WTC11 (cell line): ENCODE measurements around the gene SIM2. TPM values are rescaled to one million over a fixed set of nuclear protein-coding genes. Genes with fewer than 3 reads are reported as not detected.

Experiments used
- ATAC-seq: fragments of 200-7000 bp; cut with Tn5 transposase; 2 replicates; pipeline ENCODE4 v1.10.0; 2021; ENCODE audit warnings: mild to moderate bottlenecking, moderate library complexity
- CTCF ChIA-PET: fragments of 300-600 bp; sonication (Branson Sonifier 250); formaldehyde crosslinking; loops from one replicate; lab custom pipeline; 2021; ENCODE audit warnings: antibody characterized with exemption; lab: Charles Lee
- POLR2A ChIA-PET: fragments of 350-600 bp; sonication (Branson Sonifier 250); formaldehyde crosslinking; loops from one replicate; lab custom pipeline; 2021; ENCODE audit warnings: antibody characterized with exemption; lab: Charles Lee
- DNase-seq: peaks from one replicate; pipeline ENCODE4 v3.0.0; 2021; ENCODE audit warnings: low spot score
- H3K27ac Mint-ChIP-seq: 2 replicates; pipeline ENCODE4 v1.8.0; 2021; ENCODE audit warnings: mixed read lengths
- H3K27me3 Mint-ChIP-seq: 2 replicates; pipeline ENCODE4 v1.8.0; 2021; ENCODE audit warnings: low read depth, mild to moderate bottlenecking, moderate library complexity, mixed read lengths
- H3K36me3 Mint-ChIP-seq: 2 replicates; pipeline ENCODE4 v1.8.0; 2021; ENCODE audit warnings: mixed read lengths
- H3K4me1 Mint-ChIP-seq: 2 replicates; pipeline ENCODE4 v1.8.0; 2022; ENCODE audit warnings: mixed read lengths
- H3K4me3 Mint-ChIP-seq: 2 replicates; pipeline ENCODE4 v1.8.0; 2021; ENCODE audit warnings: mild to moderate bottlenecking, moderate library complexity, mixed read lengths
- H3K9me3 Mint-ChIP-seq: 2 replicates; pipeline ENCODE4 v1.8.0; 2021; ENCODE audit warnings: mixed read lengths
- CBFB ChIP-seq: sonication (generic); formaldehyde crosslinking; IDR thresholded peaks from 2 replicates; pipeline ENCODE4 v1.8.1; 2022; ENCODE audit warnings: mild to moderate bottlenecking, low read depth, missing genetic modification reagents
- CREB1 ChIP-seq: sonication (generic); formaldehyde crosslinking; IDR thresholded peaks from 2 replicates; pipeline ENCODE4 v1.8.0; 2023; ENCODE audit warnings: mild to moderate bottlenecking, missing genetic modification reagents
- ELF4 ChIP-seq: sonication (generic); formaldehyde crosslinking; IDR thresholded peaks from 2 replicates; pipeline ENCODE4 v1.8.1; 2022; ENCODE audit warnings: low read depth, mild to moderate bottlenecking, moderate library complexity, missing genetic modification reagents
- EMX1 ChIP-seq: fragments of 250-450 bp; sonication (Bioruptor Pico); IDR thresholded peaks from 2 replicates; pipeline ENCODE4 v1.8.0; 2021; ENCODE audit warnings: mild to moderate bottlenecking
- ESRRA ChIP-seq: sonication (generic); formaldehyde crosslinking; IDR thresholded peaks from 2 replicates; pipeline ENCODE4 v1.8.1; 2022; ENCODE audit warnings: mild to moderate bottlenecking, missing genetic modification reagents, borderline replicate concordance
- GABPB1 ChIP-seq: sonication (generic); formaldehyde crosslinking; IDR thresholded peaks from 2 replicates; pipeline ENCODE4 v1.8.1; 2023; ENCODE audit warnings: mild to moderate bottlenecking, missing genetic modification reagents
- MXD4 ChIP-seq: fragments of 250-450 bp; sonication (Bioruptor Pico); IDR thresholded peaks from 2 replicates; pipeline ENCODE4 v1.8.0; 2021; ENCODE audit warnings: mild to moderate bottlenecking, moderate library complexity, borderline replicate concordance
- PRRX2 ChIP-seq: fragments of 250-450 bp; sonication (Bioruptor Pico); IDR thresholded peaks from 2 replicates; pipeline ENCODE4 v1.8.0; 2021; ENCODE audit warnings: mild to moderate bottlenecking
- SMAD3 ChIP-seq: sonication (generic); formaldehyde crosslinking; IDR thresholded peaks from 2 replicates; pipeline ENCODE4 v1.8.0; 2022; ENCODE audit warnings: missing genetic modification reagents, mild to moderate bottlenecking, borderline replicate concordance
- SMAD4 ChIP-seq: sonication (generic); formaldehyde crosslinking; IDR thresholded peaks from 2 replicates; pipeline ENCODE4 v1.8.0; 2022; ENCODE audit warnings: mild to moderate bottlenecking, missing genetic modification reagents
- SOX15 ChIP-seq: fragments of 250-450 bp; sonication (Bioruptor Pico); IDR thresholded peaks from 2 replicates; pipeline ENCODE4 v1.9.0; 2021; ENCODE audit warnings: mild to moderate bottlenecking
- TEAD4 ChIP-seq: sonication (generic); formaldehyde crosslinking; IDR thresholded peaks from 2 replicates; pipeline ENCODE4 v1.8.0; 2022; ENCODE audit warnings: mild to moderate bottlenecking, missing genetic modification reagents
- TP53 ChIP-seq: sonication (generic); formaldehyde crosslinking; IDR thresholded peaks from 2 replicates; pipeline ENCODE4 v1.8.1; 2023; ENCODE audit warnings: mild to moderate bottlenecking, missing genetic modification reagents
- ZNF138 ChIP-seq: sonication (generic); formaldehyde crosslinking; conservative IDR thresholded peaks from 2 replicates; pipeline ENCODE4 v1.8.1; 2022; ENCODE audit warnings: mild to moderate bottlenecking, moderate library complexity, missing genetic modification reagents
- ZNF232 ChIP-seq: sonication (generic); formaldehyde crosslinking; IDR thresholded peaks from 2 replicates; pipeline ENCODE4 v1.8.0; 2022; ENCODE audit warnings: mild to moderate bottlenecking, missing genetic modification reagents
- ZNF423 ChIP-seq: fragments of 250-450 bp; sonication (Bioruptor Pico); IDR thresholded peaks from 2 replicates; pipeline ENCODE4 v2.1.2; 2022; ENCODE audit warnings: mild to moderate bottlenecking, moderate library complexity
- total RNA-seq: library from RNA; stranded (reverse); gene quantifications from 3 replicates; pipeline ENCODE4 v1.2.3, GENCODE V29; 2021
- TF ChIP-seq, protein P1 (sequence below): sonication (generic); formaldehyde crosslinking; IDR thresholded peaks from 2 replicates; pipeline ENCODE4 v1.8.1; 2022; ENCODE audit warnings: low read depth, missing genetic modification reagents, borderline replicate concordance
- TF ChIP-seq, protein P2 (sequence below): sonication (generic); formaldehyde crosslinking; IDR thresholded peaks from 2 replicates; pipeline ENCODE4 v1.8.0; 2023; ENCODE audit warnings: mild to moderate bottlenecking, missing genetic modification reagents
- TF ChIP-seq, protein P3 (sequence below): fragments of 250-450 bp; sonication (Bioruptor Pico); IDR thresholded peaks from 2 replicates; pipeline ENCODE4 v1.9.0; 2021; ENCODE audit warnings: mild to moderate bottlenecking
- TF ChIP-seq, protein P4 (sequence below): fragments of 200-600 bp; IDR thresholded peaks from 2 replicates; pipeline ENCODE4 v1.8.0; 2022; ENCODE audit warnings: antibody characterized with exemption
- TF ChIP-seq, protein P5 (sequence below): sonication (generic); formaldehyde crosslinking; IDR thresholded peaks from 2 replicates; pipeline ENCODE4 v1.8.0; 2022; ENCODE audit warnings: mild to moderate bottlenecking, missing genetic modification reagents
- TF ChIP-seq, protein P6 (sequence below): sonication (generic); formaldehyde crosslinking; IDR thresholded peaks from 2 replicates; pipeline ENCODE4 v1.8.1; 2022; ENCODE audit warnings: mild to moderate bottlenecking, missing genetic modification reagents, moderate library complexity, borderline replicate concordance
- TF ChIP-seq, protein P7 (sequence below): sonication (generic); formaldehyde crosslinking; IDR thresholded peaks from 2 replicates; pipeline ENCODE4 v1.8.0; 2023; ENCODE audit warnings: missing genetic modification reagents
- TF ChIP-seq, protein P8 (sequence below): fragments of 250-450 bp; sonication (Bioruptor Pico); IDR thresholded peaks from 2 replicates; pipeline ENCODE4 v1.8.0; 2021; ENCODE audit warnings: mild to moderate bottlenecking

Gene SIM2
- total RNA-seq, 1 experiment from 2014 or later = 0.17 TPM

DNA sequence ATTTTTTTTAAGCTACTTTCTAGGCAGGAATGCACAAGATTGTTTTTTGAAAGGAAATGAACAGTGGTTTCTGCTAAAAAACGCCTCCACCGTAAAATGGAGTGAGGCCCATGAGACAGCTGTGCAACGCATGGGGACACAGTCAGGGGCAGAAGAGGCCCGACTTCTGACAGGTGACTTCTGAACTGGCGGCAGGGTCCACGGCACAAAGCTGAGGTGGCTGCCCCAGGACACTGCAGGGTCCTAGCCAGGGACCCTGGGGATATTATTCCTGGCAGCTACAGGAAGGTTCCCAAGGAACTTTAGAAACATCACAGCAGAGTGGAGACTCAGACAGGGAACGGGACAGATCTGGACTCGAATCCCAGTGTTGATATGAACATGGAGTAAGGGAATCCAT is 75.1 kb downstream of the SIM2 start:
- Mint-ChIP-seq H3K4me1 (no peaks in the 10 kb centered on the region), H3K4me3 (no peak overlapping the region), H3K9me3 (peaks cover 7% of the 10 kb centered on the region), H3K27me3 (no peaks in the 10 kb centered on the region), H3K27ac (no peak overlapping the region), H3K36me3 (no peaks in the 10 kb centered on the region)
- POLR2A ChIA-PET = no interaction called here
- ATAC-seq (no peak), DNase-seq (no peak)
- TF ChIP-seq, protein P1, sequence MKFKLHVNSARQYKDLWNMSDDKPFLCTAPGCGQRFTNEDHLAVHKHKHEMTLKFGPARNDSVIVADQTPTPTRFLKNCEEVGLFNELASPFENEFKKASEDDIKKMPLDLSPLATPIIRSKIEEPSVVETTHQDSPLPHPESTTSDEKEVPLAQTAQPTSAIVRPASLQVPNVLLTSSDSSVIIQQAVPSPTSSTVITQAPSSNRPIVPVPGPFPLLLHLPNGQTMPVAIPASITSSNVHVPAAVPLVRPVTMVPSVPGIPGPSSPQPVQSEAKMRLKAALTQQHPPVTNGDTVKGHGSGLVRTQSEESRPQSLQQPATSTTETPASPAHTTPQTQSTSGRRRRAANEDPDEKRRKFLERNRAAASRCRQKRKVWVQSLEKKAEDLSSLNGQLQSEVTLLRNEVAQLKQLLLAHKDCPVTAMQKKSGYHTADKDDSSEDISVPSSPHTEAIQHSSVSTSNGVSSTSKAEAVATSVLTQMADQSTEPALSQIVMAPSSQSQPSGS (CRISPR knock-in tag) = no peak
- TF ChIP-seq MXD4 (CRISPR knock-in tag) (no peak), CBFB (CRISPR knock-in tag) (no peak), PRRX2 (CRISPR knock-in tag) (no peak), GABPB1 (CRISPR knock-in tag) (no peak), SOX15 (CRISPR knock-in tag) (no peak)
- TF ChIP-seq, protein P2, sequence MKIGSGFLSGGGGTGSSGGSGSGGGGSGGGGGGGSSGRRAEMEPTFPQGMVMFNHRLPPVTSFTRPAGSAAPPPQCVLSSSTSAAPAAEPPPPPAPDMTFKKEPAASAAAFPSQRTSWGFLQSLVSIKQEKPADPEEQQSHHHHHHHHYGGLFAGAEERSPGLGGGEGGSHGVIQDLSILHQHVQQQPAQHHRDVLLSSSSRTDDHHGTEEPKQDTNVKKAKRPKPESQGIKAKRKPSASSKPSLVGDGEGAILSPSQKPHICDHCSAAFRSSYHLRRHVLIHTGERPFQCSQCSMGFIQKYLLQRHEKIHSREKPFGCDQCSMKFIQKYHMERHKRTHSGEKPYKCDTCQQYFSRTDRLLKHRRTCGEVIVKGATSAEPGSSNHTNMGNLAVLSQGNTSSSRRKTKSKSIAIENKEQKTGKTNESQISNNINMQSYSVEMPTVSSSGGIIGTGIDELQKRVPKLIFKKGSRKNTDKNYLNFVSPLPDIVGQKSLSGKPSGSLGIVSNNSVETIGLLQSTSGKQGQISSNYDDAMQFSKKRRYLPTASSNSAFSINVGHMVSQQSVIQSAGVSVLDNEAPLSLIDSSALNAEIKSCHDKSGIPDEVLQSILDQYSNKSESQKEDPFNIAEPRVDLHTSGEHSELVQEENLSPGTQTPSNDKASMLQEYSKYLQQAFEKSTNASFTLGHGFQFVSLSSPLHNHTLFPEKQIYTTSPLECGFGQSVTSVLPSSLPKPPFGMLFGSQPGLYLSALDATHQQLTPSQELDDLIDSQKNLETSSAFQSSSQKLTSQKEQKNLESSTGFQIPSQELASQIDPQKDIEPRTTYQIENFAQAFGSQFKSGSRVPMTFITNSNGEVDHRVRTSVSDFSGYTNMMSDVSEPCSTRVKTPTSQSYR (CRISPR knock-in tag) = no peak
- CTCF ChIA-PET = interaction anchor here (1.2 kb wide), 1 partner anchor 143 kb away, joined by 3 read pairs; no protein-coding TSS in a partner anchor

DNA sequence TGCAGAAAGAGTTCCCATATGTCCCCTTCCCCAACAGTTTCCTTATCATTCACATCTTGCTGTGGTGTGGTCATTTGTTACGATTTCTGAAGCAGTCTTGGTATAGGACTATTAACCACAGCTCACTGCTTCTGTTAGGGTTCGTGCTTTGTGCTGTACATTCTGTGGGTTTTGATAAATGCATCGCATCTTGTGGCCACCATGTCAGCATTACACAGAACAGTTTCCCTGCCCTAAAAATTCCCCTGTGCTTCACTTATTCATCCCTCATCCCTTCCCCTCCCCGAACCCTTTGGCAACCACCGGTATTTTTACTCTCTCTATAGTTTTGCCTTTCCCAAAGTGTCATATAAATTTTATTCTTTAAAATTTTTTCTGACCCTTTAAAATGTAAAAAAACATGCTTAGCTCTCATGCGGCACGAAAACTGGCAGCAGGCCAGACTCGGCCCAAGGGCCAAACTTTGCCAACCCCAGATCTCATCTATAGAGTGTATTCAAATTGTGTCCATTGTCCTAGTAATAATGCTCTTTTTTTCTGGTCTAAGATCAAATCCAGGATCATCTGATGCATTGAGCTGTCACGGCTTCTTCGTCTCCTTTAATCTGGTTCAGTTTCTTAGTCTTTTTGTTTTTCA is 78.2 kb downstream of the SIM2 start:
- peaks cover 34% of the 10 kb centered on the region for H3K9me3 Mint-ChIP-seq
- TF ChIP-seq ELF4 (CRISPR knock-in tag) (no peak), EMX1 (CRISPR knock-in tag) (no peak), ZNF138 (CRISPR knock-in tag) (no peak), SMAD4 (CRISPR knock-in tag) (no peak), ESRRA (CRISPR knock-in tag) (no peak), ZNF423 (no peak), SMAD3 (no peak), TEAD4 (no peak), TP53 (CRISPR knock-in tag) (no peak), CREB1 (CRISPR knock-in tag) (no peak), ZNF232 (CRISPR knock-in tag) (no peak)
- TF ChIP-seq, protein P3, sequence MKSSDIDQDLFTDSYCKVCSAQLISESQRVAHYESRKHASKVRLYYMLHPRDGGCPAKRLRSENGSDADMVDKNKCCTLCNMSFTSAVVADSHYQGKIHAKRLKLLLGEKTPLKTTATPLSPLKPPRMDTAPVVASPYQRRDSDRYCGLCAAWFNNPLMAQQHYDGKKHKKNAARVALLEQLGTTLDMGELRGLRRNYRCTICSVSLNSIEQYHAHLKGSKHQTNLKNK (CRISPR knock-in tag) = no peak
- TF ChIP-seq, protein P4, sequence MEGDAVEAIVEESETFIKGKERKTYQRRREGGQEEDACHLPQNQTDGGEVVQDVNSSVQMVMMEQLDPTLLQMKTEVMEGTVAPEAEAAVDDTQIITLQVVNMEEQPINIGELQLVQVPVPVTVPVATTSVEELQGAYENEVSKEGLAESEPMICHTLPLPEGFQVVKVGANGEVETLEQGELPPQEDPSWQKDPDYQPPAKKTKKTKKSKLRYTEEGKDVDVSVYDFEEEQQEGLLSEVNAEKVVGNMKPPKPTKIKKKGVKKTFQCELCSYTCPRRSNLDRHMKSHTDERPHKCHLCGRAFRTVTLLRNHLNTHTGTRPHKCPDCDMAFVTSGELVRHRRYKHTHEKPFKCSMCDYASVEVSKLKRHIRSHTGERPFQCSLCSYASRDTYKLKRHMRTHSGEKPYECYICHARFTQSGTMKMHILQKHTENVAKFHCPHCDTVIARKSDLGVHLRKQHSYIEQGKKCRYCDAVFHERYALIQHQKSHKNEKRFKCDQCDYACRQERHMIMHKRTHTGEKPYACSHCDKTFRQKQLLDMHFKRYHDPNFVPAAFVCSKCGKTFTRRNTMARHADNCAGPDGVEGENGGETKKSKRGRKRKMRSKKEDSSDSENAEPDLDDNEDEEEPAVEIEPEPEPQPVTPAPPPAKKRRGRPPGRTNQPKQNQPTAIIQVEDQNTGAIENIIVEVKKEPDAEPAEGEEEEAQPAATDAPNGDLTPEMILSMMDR = no peak
- TF ChIP-seq, protein P5, sequence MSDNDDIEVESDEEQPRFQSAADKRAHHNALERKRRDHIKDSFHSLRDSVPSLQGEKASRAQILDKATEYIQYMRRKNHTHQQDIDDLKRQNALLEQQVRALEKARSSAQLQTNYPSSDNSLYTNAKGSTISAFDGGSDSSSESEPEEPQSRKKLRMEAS (CRISPR knock-in tag) = no peak
- TF ChIP-seq, protein P6, sequence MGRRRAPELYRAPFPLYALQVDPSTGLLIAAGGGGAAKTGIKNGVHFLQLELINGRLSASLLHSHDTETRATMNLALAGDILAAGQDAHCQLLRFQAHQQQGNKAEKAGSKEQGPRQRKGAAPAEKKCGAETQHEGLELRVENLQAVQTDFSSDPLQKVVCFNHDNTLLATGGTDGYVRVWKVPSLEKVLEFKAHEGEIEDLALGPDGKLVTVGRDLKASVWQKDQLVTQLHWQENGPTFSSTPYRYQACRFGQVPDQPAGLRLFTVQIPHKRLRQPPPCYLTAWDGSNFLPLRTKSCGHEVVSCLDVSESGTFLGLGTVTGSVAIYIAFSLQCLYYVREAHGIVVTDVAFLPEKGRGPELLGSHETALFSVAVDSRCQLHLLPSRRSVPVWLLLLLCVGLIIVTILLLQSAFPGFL (CRISPR knock-in tag) = no peak
- TF ChIP-seq, protein P7, sequence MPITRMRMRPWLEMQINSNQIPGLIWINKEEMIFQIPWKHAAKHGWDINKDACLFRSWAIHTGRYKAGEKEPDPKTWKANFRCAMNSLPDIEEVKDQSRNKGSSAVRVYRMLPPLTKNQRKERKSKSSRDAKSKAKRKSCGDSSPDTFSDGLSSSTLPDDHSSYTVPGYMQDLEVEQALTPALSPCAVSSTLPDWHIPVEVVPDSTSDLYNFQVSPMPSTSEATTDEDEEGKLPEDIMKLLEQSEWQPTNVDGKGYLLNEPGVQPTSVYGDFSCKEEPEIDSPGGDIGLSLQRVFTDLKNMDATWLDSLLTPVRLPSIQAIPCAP = no peak
- TF ChIP-seq, protein P8, sequence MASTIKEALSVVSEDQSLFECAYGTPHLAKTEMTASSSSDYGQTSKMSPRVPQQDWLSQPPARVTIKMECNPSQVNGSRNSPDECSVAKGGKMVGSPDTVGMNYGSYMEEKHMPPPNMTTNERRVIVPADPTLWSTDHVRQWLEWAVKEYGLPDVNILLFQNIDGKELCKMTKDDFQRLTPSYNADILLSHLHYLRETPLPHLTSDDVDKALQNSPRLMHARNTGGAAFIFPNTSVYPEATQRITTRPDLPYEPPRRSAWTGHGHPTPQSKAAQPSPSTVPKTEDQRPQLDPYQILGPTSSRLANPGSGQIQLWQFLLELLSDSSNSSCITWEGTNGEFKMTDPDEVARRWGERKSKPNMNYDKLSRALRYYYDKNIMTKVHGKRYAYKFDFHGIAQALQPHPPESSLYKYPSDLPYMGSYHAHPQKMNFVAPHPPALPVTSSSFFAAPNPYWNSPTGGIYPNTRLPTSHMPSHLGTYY (CRISPR knock-in tag) = no peak
- TF ChIP-seq, all 79 proteins: peak for 0
- no peak overlapping the region for H3K27ac Mint-ChIP-seq
- POLR2A ChIA-PET = interaction anchor here (0.6 kb wide), 1 partner anchor 11 kb away, joined by 3 read pairs; no protein-coding TSS in a partner anchor
- DNase-seq (no peak), ATAC-seq (no peak)
- H3K4me1 Mint-ChIP-seq = no peaks in the 10 kb centered on the region
- no peak overlapping the region for H3K4me3 Mint-ChIP-seq
- CTCF ChIA-PET = interaction anchor here (0.6 kb wide), 1 partner anchor 57 kb away, joined by 3 read pairs; no protein-coding TSS in a partner anchor
- H3K27me3 Mint-ChIP-seq = no peaks in the 10 kb centered on the region
- H3K36me3 Mint-ChIP-seq = peaks cover 24% of the 10 kb centered on the region
